Effector CD8-positive, alpha-beta T cell (primary cell): Measurements from ENCODE around the gene PPP6R1.

Experiments
- DNase-seq: peaks from one replicate; lab custom pipeline; 2025; lab: John Stamatoyannopoulos, UW
- total RNA-seq, 4 experiments: gene quantifications; one replicate each; lab custom pipeline; 2026; lab: John Stamatoyannopoulos, UW

The PPP6R1 gene, protein sequence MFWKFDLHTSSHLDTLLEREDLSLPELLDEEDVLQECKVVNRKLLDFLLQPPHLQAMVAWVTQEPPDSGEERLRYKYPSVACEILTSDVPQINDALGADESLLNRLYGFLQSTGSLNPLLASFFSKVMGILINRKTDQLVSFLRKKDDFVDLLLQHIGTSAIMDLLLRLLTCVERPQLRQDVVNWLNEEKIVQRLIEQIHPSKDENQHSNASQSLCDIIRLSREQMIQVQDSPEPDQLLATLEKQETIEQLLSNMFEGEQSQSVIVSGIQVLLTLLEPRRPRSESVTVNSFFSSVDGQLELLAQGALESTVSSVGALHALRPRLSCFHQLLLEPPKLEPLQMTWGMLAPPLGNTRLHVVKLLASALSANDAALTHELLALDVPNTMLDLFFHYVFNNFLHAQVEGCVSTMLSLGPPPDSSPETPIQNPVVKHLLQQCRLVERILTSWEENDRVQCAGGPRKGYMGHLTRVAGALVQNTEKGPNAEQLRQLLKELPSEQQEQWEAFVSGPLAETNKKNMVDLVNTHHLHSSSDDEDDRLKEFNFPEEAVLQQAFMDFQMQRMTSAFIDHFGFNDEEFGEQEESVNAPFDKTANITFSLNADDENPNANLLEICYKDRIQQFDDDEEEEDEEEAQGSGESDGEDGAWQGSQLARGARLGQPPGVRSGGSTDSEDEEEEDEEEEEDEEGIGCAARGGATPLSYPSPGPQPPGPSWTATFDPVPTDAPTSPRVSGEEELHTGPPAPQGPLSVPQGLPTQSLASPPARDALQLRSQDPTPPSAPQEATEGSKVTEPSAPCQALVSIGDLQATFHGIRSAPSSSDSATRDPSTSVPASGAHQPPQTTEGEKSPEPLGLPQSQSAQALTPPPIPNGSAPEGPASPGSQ
- total RNA-seq: 296 to 380 (median 349) reads per million in 4 experiments

DNA sequence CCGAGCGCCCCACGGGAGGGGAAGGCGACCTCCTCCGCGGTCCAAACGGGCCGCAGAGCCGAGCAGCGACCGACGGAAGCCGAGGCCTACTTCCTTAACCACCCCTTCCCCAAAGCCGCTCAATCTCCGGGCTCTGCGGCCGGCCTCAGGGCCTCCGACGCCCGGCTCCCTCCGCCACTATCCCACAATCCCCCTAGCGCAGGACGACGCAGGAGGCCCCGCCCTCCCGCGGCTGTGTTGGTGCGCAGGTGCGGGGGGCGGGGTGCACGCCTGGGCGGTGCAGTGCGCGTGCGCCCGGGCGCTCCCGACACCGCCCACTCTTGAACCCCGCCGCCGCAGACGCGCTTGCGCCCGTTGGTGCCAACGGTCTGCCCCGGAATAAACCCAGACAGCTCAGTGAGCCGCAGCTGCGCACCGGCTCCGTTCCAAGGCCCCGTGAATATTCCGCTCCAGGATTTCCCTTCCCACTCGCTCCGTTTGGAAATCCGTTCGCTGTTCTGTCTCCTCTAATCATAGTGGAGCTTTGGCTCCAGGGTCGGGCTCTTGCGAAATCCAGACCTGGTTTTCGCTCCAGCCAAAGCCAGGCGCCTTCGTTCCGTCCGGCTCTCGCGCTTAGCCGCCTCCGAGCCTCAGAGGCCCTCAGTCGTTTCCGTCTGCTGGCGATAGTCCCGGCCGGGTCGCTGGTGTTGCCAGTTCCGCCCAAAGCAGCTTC is at the start of gene PPP6R1:
Gene PPP6R1 (minus strand): TSS at position 190 of the 712 bp plus-strand sequence. CDS start 11,914 bp downstream, outside the sequence.
- peak; percentile 86 for DNase-seq

DNA sequence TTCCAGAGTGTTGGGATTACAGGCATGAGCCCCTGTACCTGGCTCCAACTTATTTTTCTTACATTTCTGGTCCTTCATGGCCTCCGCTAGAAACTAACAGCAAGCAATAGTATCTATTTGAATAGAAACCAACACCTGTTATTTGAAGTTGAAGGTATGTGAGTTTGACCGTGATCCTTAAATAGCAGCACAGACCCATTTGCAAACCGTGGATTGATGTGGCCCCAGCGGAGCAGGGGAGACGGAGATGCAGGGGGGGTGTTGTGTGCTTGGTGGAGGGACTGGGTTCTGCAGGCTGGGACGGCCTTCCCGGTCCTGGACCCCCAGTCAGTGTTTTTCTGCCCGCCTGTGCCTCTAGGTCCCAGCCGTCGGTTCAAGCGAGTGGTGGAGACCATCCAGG is 49.5 kb upstream of the PPP6R1 start:
- DNase-seq: no peak

DNA sequence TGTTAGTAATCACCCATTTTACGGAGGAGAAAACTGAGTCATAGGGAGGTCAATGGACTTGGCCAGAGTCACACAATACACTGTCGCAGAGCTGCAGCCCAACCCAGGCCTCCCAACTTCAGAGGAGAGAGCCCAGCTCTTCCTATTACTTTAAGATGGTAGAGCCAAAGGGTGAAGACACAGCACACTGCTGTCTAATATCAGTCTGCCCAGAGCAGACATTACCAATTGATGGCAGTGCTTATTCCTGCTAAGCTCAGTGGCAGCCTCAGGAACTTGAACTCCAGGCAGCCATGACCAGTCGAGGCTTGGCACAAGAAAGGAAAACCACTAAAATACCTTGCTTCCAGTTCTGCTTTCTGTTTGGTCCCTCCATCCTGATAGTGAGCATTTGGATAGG is 47.9 kb upstream of the PPP6R1 start:
- no peak for DNase-seq

DNA sequence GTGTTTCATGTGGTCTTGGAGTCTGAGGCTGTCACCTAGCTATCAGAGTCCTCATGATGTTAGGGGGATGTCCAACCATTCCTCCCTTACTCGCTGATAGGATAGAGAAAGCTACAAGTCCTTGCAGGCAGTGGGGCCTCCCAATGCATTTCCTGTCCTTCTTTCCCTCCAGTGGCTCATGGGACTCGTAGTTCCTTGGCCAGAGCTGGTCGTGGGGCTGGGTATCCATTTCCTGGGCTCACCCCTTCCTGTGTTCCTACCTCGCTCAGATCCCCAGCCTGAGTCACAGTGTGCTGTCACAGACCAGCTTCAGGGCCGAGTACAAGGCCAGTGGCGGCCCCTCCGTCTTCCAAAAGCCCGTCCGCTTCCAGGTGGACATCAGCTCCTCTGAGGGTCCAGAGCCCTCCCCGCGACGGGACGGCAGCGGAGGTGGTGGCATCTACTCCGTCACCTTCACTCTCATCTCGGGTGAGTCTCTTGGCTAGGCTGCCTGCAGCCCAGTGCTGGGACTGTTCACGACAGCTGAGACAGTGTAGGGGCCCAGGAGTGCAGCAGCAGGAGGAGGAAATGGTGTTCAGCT is 47.3 kb upstream of the PPP6R1 start:
- no peak for DNase-seq

DNA sequence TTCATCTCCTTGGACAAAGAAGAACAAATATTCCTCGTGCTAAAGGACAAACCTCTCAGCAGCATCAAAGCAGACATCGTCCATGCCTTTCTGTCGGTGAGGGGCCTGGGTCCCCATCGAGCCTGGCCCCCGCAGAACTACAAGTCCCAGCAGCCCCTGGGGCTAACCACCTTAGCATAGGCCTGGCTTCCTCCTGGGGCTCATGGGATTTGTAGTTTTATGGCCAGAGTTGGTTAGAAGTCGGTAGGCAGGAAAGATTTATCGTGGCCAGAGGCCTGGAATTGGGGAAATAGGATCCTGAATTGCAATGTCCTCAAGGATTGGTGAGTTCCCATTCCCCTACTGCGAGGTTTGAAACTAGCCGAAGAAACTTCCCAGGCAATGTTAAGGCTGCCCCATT is 46.7 kb upstream of the PPP6R1 start:
- peak; percentile 38 for DNase-seq

DNA sequence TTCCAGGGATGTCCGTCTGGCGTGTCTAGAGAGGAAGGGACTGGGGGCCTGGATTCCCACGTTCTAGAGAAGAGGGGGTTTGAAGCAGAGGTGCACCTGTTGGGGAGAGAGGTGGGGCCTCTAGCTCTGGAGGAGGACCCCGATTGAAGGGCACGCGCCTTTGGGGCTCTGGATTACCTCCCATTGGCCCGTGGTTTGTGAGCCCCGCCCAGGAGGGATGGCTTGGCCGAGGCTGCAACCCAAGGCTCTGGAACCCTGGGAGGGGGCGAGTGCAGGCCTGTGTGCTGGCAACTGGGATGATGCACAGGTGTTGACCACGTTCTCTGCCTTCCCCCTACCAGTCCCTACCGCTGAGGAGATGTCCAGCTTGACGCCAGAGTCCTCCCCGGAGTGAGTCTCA is 46.2 kb upstream of the PPP6R1 start:
- no peak for DNase-seq

DNA sequence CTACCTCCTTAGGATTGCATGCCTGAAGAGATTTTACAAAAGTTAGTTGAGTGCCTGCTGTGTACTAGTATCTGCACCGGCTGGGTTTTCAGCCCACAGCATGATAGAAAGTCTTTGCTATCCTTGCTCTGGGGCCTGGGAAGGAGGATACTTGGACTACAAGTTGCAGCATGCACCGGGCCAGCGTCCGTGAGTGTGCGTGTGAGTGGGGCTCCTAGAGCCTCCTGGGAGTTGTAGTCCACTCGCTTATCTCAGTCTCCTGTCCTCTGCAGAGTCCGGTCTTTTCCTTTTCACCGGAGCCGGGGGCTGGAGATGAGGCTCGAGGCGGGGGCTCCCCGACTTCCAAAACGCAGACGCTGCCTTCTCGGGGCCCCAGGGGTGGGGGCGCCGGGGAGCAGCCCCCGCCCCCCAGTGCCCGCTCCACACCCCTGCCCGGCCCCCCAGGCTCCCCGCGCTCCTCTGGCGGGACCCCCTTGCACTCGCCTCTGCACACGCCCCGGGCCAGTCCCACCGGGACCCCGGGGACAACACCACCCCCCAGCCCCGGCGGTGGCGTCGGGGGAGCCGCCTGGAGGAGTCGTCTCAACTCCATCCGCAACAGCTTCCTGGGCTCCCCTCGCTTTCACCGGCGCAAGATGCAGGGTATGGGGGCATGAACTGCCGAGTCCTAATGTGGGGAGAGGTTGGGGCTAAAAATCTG is 45.6 kb upstream of the PPP6R1 start:
- no peak for DNase-seq

DNA sequence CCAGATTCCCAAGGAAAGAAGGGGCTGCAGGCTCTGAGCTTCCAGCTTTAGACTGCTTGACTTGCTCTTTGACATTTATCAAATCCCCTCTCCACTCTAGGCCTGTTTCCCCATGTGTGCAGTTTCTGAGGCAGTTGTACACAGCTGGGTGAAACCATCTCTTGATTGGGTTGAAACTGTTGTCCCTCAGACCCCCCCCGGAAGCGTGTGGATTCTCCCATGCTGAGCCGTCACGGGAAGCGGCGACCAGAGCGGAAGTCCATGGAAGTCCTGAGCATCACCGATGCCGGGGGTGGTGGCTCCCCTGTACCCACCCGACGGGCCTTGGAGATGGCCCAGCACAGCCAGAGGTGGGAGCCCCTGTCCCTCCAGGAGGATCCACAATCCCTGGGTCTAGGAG is 44.7 kb upstream of the PPP6R1 start:
- DNase-seq: no peak

DNA sequence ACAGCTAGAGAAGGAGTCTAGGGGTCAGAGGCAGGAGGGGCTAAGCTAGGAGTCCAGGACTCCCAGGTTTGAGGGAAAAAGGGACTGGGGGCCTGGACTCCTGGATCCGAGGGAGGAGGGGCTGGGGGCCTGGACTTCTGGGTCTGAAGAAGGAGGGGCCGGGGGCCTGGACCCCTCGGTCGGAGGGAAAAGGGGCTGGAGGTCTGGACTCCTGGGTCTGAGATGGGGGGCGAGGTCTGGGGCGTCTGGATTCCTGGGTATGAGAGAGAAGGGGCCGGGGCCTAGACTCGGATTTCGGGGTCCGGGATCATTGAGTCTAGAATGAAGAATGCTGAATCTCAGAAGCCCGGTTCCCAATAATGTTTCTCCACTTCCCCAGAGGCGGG is 43.5 kb upstream of the PPP6R1 start:
- DNase-seq: no peak

DNA sequence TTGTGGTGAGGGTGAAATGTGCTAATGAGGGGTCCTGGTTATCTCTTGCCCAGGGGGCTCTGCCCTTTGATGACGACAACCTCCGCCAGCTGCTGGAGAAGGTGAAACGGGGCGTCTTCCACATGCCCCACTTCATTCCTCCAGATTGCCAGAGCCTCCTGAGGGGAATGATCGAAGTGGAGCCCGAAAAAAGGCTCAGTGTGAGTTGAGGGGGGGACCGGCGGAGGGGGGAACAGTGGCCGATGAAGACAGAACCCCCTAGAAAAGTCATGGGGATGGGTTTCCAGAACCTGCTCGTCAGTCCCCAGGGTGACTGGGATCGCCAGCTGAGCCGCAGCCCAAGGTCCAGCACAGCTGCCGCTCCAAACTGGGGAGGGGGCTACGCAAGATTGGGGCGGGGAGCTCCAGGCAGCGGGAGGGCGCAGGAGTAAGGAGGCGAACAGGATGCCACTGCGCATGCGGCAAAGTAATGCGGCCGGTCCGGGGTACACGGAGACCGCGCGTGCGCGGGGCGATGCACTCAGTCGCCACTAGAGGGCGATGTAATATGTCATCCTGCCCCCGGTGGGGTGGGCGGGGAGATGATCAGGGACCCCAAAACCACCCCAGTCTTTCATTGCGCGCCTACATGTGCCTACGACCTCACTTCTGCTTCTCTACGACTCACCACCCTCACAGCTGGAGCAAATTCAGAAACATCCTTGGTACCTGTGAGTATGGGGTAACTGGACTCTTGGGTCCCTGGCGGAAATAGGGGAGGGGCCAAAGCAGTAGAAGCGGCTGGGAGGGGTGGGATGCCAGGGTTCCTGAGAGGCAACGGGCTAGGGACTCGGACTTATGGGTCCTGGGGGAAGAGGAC is 42.9 kb upstream of the PPP6R1 start:
- peak; percentile 96 for DNase-seq

DNA sequence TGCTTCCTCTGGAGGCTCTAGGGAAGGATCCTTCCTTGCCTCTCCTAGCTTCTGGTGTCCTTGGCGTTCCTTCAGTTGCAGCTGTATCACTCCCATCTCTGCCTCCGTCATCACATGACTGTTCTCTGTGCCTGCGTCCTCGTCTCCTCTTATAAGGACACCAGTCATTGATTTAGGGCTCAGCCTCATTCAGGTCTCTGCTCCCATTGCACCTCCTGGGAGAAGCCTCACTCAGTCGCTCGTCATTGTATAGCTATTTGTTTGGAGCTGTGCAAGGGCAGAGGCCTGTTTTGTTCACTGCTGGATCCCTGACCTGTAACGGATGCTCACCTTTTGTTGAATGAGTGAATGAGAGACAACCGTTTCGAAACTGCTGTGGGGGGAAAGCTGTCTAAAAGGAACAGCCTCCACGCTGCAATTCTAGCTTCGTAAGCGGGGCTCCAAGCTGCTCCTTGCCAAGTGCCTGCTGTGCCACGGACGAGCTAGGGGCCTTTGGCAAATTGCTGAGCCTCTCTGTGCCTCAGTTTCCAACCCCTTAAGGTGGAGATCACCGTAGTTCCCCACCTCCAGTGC is 42.2 kb upstream of the PPP6R1 start:
- no peak for DNase-seq

DNA sequence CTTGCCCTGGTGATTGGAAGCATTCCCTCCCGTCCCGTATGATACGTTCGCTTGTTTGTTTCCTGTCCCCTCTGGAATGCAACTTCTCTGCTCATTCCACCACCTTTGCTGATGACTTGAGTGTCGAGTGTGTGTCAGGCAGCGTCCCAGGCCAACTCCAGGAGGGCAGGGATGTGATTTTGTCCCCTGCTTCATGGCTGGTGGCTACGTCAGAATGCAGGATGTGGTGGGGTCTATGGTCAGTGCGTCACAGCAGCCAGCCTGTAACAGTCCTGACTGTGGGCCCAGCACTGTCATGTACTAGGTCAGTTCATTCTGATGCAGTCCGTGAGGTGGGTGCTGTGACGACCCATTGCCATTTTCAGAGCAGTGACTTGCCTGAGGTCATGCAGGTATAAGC is 41.2 kb upstream of the PPP6R1 start:
- no peak for DNase-seq

DNA sequence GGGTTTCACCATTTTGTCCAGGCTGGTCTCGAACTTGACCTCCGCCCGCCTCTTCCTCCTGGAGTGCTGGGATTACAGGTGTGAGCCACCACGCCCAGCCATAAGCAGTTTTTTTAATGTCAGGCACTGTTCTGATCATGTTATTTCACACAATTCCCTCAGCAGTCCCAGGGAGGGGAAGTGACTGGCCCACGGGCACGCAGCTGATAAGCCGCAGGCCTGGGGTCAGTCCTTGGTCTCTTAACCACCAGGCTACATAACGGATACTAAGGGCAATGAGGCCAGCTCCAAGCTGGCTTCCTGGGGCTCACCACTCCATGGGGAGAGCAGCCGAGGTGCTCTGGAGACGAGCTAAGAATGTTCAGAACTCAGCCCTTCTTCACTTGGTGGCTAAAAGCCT is 38.5 kb upstream of the PPP6R1 start:
- DNase-seq: no peak

DNA sequence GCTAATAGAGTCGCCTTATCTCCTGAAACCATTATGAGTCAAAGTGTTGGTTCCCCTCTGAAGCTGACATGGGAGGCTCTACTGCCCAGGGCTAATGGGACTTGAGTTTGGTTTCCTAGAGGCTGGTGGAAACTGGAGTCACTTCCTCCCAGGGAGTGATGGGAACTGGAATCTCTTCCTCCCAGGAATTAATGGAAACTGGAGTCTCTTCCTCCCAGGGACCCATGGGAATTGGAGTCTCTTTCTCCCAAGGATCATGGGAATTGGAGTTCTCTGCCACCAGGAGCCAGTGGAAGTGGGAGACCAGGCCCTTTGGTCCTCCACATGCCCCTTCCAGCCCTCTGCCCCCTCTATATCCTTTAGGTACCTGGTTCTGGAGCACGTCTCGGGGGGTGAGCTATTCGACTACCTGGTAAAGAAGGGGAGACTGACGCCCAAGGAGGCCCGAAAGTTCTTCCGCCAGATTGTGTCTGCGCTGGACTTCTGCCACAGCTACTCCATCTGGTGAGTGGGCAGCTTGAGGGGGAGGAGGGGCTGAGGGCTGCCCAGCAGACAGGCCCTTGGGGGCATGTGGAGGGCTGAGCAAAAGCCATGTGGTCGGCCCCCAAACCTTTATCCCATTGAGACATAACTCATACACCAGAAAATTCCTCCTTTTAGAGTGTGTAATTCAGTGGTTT is 30.4 kb upstream of the PPP6R1 start:
- DNase-seq: no peak

DNA sequence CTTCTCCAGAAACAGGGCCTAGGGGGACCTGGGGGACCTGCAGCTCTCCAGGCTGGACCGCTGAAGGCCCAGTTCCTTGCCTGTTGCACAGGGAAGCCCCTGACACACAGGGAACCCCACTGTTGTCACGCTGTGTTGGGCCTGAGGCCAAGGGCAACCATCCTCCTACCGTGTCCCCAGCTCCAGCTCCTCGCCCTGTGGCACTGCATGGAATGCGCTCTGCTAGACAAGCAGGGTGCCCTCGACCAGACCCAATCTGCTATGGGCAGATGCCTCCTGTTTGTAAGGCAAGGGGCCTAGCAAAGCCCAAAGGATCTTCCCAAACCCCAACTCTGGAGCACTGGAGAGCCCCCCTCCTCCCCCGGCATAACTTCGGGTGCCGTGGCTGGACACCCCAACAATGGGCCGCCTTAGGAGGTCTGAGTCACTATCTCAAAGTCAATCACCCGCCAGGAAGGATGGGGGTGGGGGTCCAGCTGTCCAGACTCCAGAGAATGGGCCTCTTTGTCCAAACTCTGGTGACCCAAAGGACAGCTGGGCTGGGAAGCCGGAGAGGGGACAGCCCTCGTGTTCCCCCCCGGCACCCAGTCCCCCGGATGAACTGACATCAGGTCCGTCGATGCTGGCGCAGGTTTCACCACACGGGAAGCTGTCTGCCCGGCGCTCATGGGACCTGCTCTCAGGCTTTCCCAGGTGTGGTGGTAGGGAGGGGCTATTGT is 28.7 kb upstream of the PPP6R1 start:
- no peak for DNase-seq

DNA sequence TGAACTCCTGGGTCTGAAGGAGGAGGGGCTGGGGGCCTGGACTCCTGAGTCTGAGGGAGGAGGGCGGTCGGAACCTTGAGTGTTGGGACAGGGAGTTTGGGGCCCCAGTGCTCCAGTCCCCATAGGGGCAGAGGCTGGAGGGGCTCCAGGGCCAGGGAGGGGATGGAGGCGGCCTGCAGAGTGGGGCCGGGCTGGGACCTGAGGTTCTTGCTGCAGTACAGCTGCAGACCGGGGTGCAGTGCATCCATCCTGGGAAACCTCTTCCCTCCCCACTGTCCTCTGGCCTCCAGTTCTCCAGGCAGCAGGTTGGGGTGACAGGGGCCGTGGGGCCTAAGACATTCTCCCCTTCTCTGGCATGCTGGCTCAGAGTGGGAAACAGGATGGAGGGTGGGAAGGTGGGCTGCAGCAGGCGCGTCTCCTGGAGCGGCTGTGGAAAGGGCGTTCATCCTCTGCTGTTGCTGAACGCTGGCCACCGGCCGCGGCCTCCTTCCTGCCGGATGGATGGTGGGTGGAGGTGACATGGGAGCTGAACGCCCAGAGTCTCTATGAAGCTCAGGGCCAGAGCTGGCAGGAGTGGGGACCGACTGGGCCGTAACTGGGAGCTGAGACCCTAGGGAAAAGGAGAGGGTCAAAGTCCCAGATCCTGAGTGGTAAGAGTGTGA is 26.5 kb upstream of the PPP6R1 start:
- DNase-seq: no peak

DNA sequence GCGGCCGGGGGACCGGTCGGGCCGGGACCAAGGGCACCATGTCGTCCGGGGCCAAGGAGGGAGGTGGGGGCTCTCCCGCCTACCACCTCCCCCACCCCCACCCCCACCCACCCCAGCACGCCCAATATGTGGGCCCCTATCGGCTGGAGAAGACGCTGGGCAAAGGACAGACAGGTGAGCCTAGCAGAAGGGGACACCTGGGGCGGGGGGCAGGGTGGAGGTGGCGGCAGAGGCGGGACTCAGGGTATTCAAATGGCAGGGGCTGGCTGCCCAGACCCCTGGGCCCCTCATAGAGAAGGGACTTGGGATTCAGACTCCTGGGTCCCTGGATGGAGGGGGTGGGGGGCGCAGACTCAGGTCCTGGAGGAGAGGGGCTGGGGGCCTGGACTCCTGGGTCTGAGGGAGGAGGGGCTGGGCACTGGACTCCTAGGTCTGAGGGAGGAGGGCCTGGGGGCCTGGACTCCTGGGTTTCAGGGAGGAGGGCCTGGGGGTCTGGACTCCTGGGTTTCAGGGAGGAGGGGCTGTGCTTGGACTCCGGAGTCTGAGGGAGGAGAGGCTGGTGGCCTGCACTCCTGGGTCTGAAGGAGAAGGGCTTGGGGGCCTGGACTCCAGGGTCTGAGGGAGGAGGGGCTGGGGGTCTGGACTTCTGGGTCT is 25.7 kb upstream of the PPP6R1 start:
- DNase-seq: no peak
